Glomerular visceral epithelial cell (primary cell): Measurements from ENCODE around the gene HENMT1.
A peak's percentile ranks its signal among the peaks of the same experiment; 100 is the strongest.
"Not testable (repeated sequence)": the region's sequence is repeated elsewhere in the genome, so short reads cannot be mapped to it uniquely, and the experiment has no call there.

Experiments used
- DNase-seq: peaks from one replicate; pipeline ENCODE4 v3.0.0-alpha.2; 2016; ENCODE audit errors: extremely low spot score

Gene HENMT1

GRCh38 chr1:108661030-108661609, at the start of gene HENMT1:
TSS of gene HENMT1 (minus strand) at chr1:108661093. CDS start at chr1:108659884, 1,209 bp downstream.
- DNase-seq: peak; percentile 4

DNA sequence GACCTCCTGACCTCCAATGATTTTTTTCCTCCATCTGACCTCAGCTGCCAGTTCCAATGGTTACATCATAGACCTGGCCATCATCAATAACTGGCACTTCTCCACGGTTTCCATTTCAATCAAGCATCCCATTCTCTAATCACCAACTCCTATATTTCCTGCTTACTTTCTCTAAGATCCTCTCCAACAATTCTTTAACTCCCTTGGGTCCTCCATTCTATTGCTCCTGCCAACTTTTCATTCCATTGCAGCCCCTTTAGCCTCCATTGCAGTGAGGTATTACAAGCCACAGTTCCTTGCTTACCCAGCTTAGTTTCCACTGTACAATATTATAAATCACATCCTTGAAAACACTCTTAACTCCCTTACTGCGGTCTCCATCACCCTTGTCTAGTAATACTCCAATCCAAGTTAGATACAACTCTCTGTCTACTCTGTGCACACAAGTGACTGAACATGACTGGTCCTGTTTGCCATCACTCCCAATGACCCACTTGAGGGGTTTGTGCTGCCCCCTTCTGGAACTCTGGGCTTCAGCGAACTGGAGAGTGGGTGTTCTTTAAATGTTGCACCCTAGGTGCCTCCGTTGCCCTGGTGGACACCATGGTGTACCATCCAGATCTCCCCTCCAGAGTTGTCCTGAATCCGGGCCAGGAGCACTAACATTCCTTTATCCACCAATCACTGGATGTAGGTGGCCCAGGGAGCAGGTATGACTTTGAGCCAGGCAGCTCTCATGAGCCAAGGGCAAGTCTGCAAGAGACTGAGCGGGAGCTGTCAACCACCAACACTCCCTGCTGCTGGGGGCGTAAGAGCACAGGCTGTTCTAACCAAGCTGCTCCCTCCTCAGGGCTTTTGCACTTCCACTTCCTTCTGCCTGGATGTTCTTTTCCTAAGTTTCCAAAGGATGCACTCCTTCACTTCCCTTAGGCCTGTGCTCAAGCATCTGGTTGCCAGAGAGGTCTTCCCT, 48.1 kb upstream of the HENMT1 start:
- no peak for DNase-seq

GRCh38 chr1:108706643-108707042, 45.8 kb upstream of the HENMT1 start:
- DNase-seq: no peak

GRCh38 chr1:108704496-108704895, 43.6 kb upstream of the HENMT1 start:
- DNase-seq: peak; percentile 41

DNA sequence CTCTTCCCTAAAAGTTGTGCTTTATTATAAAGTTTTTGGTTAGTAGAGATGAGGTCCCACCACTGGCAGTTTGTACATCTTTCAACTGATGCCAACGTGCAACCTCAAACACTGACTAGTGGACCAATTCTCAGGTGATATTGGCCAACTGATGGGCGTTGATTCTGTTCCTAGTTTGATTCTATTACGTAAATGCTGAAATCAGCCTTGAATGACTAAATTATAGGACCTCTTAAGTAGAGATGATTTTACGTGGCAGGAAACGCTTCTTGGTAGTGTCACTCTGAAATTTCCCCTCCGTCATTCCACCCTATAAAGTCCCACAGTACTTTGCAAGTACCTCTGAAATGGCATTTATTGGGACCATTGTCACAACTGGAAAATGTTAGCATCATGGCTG, 43.0 kb upstream of the HENMT1 start:
- DNase-seq: no peak

GRCh38 chr1:108702109-108702508, 41.2 kb upstream of the HENMT1 start:
- DNase-seq: not testable (repeated sequence)

DNA sequence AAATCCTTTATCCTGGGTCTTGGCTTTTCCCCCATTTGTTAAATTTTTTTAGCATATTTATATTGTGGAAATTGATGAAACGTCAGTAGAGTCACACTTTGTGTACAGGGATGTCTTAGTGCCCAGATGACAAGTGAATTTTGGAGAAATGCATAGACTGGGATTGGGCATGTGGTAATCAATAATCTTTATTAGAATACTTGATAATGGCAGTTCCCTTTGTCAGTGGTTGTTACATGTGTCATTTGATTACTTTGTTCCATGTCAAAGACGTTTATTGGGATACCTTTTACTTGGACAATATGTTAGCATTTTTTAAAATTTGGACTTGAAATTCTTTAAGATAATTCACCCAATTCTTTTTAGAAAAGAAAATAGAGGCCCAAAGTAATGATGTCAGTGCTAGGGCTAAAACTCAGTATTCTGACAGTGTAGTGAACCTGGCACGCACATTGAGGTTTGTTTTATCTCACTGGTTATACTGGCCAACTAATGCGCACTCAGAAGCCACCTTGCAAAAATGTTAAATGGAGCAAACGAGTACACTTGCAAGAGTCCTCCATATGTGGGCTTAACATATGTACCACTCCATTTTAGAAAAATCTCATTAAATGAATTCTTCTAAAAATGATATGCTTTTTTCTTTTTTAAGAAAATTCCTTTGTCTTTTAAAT, 40.4 kb upstream of the HENMT1 start:
- DNase-seq: no peak

DNA sequence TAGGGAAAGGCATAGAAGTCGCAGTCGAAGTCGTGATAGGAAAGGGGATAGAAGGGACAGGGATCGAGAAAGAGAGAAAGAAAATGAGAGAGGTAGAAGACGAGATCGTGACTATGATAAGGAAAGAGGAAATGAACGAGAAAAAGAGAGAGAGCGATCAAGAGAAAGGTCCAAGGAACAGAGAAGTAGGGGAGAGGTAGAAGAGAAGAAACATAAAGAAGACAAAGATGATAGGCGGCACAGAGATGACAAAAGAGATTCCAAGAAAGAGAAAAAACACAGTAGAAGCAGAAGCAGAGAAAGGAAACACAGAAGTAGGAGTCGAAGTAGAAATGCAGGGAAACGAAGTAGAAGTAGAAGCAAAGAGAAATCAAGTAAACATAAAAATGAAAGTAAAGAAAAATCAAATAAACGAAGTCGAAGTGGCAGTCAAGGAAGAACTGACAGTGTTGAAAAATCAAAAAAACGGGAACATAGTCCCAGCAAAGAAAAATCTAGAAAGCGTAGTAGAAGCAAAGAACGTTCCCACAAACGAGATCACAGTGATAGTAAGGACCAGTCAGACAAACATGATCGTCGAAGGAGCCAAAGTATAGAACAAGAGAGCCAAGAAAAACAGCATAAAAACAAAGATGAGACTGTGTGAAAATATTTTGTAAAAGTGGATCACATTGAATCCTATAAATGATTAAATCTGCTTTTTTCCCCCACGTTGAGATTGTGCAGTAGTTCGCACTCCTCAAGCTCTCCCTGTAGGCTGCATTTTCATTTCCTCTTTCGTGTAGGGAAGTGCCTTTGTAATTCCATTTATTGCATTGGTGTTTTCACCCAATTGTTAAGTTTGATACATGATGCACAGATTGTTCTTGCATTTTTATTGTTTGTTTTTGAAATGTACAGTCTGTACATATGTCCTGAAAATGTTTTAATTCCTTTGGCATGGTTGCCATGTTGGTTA, 38.8 kb upstream of the HENMT1 start:
- no peak for DNase-seq

DNA sequence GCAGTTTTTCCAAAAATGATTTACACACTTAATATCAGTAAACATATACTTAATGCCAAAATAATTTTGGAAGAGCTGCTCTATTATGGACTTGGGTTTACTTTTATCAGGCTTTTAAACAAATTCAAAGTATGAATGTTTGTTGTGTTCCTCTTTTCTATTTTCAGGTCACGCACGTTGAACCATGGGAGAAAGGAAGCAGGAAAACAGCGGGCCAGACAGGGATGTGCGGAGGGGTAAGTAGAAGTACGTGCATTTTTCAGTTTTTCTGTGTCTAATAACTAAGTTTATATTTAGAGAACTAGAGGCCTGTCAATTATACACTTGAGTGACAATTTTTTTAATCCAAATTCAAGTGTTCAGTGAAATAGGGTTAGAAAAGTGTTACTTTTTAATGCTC, 34.6 kb upstream of the HENMT1 start:
- DNase-seq: no peak

- DNase-seq: peak; percentile 59
Measured at GRCh38 chr1:108692724-108693655, 32.1 kb upstream of the HENMT1 start.

DNA sequence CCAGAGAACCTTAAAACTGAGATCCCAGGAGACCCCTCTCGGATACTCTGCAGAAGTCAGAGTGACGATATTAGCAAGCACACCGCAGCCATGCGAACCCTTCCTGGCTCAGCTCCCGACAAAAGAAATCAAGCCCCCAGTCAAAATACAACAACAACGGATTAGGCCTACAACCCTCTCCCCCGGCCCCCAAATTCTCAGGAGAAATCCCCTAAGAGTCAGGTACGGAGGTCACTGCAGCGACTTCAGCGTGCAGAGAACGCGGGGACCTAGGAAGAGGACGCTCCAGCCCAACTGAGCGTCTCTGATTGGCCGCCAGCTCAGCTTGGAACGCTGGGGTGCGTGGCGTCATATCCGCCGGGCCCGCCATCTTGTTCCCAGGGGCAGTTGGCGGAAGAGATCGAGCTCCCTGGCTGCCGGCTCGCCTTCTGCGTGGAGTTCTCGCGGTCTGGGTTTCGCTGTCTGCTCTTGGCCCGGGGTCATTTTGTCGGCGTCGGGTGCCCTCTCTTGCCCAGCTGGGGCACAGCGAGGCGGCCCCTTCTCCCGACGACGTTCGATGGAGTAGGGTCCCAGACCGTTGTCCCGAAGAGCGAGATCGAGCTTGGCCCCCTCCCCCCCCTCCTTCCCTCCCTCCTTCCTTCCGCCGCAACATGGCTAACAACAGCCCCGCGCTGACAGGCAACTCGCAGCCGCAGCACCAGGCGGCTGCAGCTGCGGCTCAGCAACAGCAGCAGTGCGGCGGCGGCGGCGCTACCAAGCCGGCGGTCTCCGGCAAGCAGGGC, 31.2 kb upstream of the HENMT1 start, which contains the start of gene PRPF38B:
Gene PRPF38B (plus strand): TSS at position 369 of the 782 bp plus-strand sequence. CDS start 282 bp downstream, at position 651.
- peak; percentile 88 for DNase-seq

GRCh38 chr1:108691128-108691941, 30.4 kb upstream of the HENMT1 start:
- DNase-seq: no peak

DNA sequence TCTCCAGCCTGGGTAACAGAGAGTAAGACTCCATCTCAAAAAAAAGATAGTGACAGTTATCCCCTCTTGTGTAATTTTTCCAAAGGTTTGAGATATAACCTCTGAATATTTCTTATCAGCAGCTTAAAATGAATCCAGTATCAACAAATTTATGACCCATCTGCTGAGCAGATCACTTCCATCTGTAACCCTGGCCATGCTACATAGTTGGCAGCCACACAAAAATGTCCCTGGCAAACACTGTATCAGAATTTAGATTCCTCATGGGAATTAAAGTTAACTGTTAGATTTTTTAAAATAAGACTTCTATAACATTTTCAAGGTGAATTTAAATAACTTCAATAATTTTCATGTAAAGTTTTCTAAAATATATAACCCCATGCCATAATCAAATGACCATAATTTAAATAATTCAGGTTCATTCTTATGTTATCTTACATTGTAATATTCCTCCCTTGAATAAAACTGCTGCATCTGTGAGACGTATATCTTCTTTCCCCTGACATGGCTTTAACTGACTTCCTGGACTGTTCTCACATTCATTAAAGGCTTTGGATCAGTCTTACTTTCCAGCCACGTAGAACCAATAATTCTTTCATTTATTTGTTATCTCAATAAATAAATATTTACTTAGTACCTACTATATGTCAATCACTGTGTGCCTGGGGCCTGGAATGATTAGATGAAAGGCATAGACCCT, 25.9 kb upstream of the HENMT1 start:
- DNase-seq: no peak

DNA sequence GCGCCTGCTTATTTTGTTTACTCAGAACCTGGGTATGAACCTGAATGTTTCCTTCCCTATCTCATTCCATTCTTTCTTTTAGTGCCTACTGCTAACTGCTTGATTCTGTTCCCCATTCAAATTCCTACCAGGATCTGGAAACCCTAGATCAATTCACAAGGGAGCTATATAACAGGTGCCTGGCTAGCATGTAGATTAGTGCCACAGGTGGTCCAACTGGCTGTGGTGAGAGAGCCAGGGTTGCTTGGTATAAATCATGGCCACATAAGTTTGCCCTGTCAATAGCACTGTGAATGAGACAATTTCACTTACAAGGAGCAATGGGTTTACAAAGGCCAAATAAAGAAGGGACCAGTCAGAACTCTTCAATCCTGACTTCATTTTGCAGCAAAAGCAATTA, 24.6 kb upstream of the HENMT1 start:
- DNase-seq: no peak

GRCh38 chr1:108681701-108682100, 20.8 kb upstream of the HENMT1 start:
- DNase-seq: not testable (repeated sequence)

DNA sequence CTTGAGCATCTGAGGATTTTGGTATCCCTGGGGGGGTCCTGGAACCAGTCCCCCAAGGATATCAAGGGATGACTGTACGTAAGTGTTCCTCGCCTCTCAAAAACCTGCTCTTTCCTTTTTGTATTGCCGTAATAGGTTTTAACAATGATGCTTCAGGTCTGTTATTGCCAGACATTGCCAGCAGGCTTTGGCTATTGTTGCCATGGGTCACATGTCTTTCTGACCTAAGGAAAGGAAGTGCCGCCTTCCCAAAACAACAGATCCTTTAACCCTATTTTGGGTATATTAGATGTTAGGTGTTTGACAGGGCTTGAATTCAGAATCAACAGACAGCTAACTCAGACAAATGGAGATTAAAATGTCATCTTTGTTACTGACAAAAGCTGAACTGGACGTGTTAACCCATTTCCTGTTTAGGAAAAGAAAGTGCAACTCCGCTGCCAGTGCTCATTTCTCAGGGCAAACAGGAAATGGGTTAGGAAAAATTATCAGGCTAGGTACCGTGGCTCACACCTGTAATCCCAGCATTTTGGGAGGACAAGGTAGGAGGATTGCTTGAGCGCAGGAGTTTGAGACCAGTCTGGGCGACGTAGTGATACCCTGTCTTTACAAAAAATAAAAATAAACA, 18.8 kb upstream of the HENMT1 start:
- no peak for DNase-seq

DNA sequence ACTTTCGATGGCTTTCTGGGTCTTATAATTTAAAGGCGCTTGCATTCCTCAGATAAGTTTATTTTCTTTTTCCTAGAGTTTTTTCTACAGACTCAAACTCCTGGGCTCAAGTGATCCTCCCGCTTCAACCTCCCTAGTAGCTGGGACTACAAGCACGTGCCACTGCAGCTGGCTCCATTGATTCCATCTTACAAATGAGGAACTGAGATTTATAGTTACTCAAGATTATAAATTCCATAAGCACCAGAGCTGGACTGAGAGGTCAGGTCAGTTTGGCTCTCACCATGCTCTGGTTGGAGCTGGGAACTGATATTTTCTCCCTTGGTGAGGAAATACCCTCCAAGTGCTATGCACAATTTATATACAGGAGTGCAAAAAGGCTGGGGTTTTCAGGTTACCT, 17.8 kb upstream of the HENMT1 start:
- no peak for DNase-seq
